Hematopoietic multipotent progenitor cell treated with erythropoietin and hydrocortisone succinate and interleukin-3 and kit ligand, for 15 days (in vitro differentiated cells): Measurements from ENCODE around the gene CRADD.
"Not testable (repeated sequence)": the region's sequence is repeated elsewhere in the genome, so short reads cannot be mapped to it uniquely, and the experiment has no call there.

Experiments used
- DNase-seq: peaks from one replicate; pipeline ENCODE4 v3.0.0-alpha.2; 2015; ENCODE audit warnings: low spot score

Gene CRADD

GRCh38 chr12:93758801-93759373 is 81.7 kb downstream of the CRADD start:
- no peak for DNase-seq

- no peak for DNase-seq
Measured at GRCh38 chr12:93759512-93760081, 82.4 kb downstream of the CRADD start.

- no peak for DNase-seq
Measured at GRCh38 chr12:93760275-93760875, 83.2 kb downstream of the CRADD start.

GRCh38 chr12:93762059-93762719 is 85.0 kb downstream of the CRADD start:
- DNase-seq = no peak

GRCh38 chr12:93762912-93763553 is 85.9 kb downstream of the CRADD start:
- no peak for DNase-seq

GRCh38 chr12:93763746-93764147 is 86.6 kb downstream of the CRADD start:
- DNase-seq = no peak

- no peak for DNase-seq
Measured at GRCh38 chr12:93766371-93766770, 89.2 kb downstream of the CRADD start.

GRCh38 chr12:93766796-93767523 is 89.8 kb downstream of the CRADD start:
- no peak for DNase-seq

GRCh38 chr12:93767524-93767863 is 90.3 kb downstream of the CRADD start:
- no peak for DNase-seq

- no peak for DNase-seq
Measured at GRCh38 chr12:93772003-93772700, 95.0 kb downstream of the CRADD start.

GRCh38 chr12:93773122-93773871 is 96.1 kb downstream of the CRADD start:
- DNase-seq = no peak

GRCh38 chr12:93776581-93777018 is 99.4 kb downstream of the CRADD start:
- no peak for DNase-seq

- no peak for DNase-seq
Measured at GRCh38 chr12:93777254-93777653, 100.1 kb downstream of the CRADD start.

GRCh38 chr12:93778306-93778705 is 101.1 kb downstream of the CRADD start:
- no peak for DNase-seq

GRCh38 chr12:93778766-93779165 is 101.6 kb downstream of the CRADD start:
- DNase-seq = no peak

GRCh38 chr12:93780101-93780641 is 103.0 kb downstream of the CRADD start:
- DNase-seq = no peak

GRCh38 chr12:93780886-93781285 is 103.7 kb downstream of the CRADD start:
- DNase-seq = not testable (repeated sequence)

GRCh38 chr12:93781961-93782360 is 104.8 kb downstream of the CRADD start:
- not testable (repeated sequence) for DNase-seq

- DNase-seq = no peak
Measured at GRCh38 chr12:93782853-93783252, 105.7 kb downstream of the CRADD start.

- DNase-seq = no peak
Measured at GRCh38 chr12:93783832-93784231, 106.7 kb downstream of the CRADD start.
